ENCODE data around the gene ABHD6. TPM values are rescaled to one million over a fixed set of nuclear protein-coding genes. Genes with fewer than 3 reads are reported as not detected.

ABHD6 gene
- total and polyA plus RNA-seq, 2 experiments from 2014 or later: 24.6 to 25.1 TPM

GRCh38 chr3:58217209-58217811 lies 20.3 kb upstream of the ABHD6 start:
- H3K27ac ChIP-seq: no peak overlapping the region
- H3K4me1 ChIP-seq (ENCODE audit: insufficient read depth): peaks cover 5% of the 10 kb centered on the region
- WGBS (ENCODE audit: low lambda C conversion rate, missing lambda C conversion rate): 25% methylated on average over 15 of the region's 15 CpGs
- DNase-seq (ENCODE audit: low spot score): peak; percentile 75
- no peak overlapping the region for H3K4me3 ChIP-seq
- no peaks in the 10 kb centered on the region for H3K27me3 ChIP-seq
- no peaks in the 10 kb centered on the region for H3K9me2 ChIP-seq (replicated peaks; ENCODE audit: insufficient read depth)
- peak overlapping the region; percentile 62 for H3K4me2 ChIP-seq
- H3K9me3 ChIP-seq (ENCODE audit: low read depth): no peaks in the 10 kb centered on the region
- H4K20me1 ChIP-seq (ENCODE audit: insufficient read depth, poor library complexity, severe bottlenecking): no peaks in the 10 kb centered on the region
- no peaks in the 10 kb centered on the region for H3K36me3 ChIP-seq (replicated peaks; ENCODE audit: insufficient read depth, low read depth)
- H3K79me2 ChIP-seq: no peaks in the 10 kb centered on the region
- no peak for TF ChIP-seq EZH2 (IDR thresholded peaks at IDR 0.05; ENCODE audit: borderline replicate concordance)
- peak; percentile 60 for TF ChIP-seq CTCF (IDR thresholded peaks at IDR 0.05; ENCODE audit: poor library complexity)
- no peak overlapping the region for H2AFZ ChIP-seq

GRCh38 chr3:58218904-58219303 lies 18.7 kb upstream of the ABHD6 start:
- H2AFZ ChIP-seq: no peak overlapping the region

GRCh38 chr3:58222161-58222724 lies 15.3 kb upstream of the ABHD6 start:
- Histone ChIP-seq H3K27me3 (no peaks in the 10 kb centered on the region), H4K20me1 (ENCODE audit: insufficient read depth, poor library complexity, severe bottlenecking) (no peaks in the 10 kb centered on the region), H3K36me3 (replicated peaks; ENCODE audit: insufficient read depth, low read depth) (no peaks in the 10 kb centered on the region), H3K27ac (peak overlapping the region; percentile 73), H2AFZ (no peak overlapping the region), H3K4me2 (peak overlapping the region; percentile 44), H3K79me2 (no peaks in the 10 kb centered on the region), H3K9me3 (ENCODE audit: low read depth) (no peaks in the 10 kb centered on the region), H3K4me1 (ENCODE audit: insufficient read depth) (peaks cover 5% of the 10 kb centered on the region), H3K9me2 (replicated peaks; ENCODE audit: insufficient read depth) (no peaks in the 10 kb centered on the region), H3K4me3 (no peak overlapping the region)
- 37% methylated on average over 8 of the region's 8 CpGs for WGBS (ENCODE audit: low lambda C conversion rate, missing lambda C conversion rate)
- TF ChIP-seq EZH2phosphoT487 (IDR thresholded peaks at IDR 0.05; ENCODE audit: low read depth, severe bottlenecking, unreplicated experiment): no peak
- TF ChIP-seq CTCF (IDR thresholded peaks at IDR 0.05; ENCODE audit: poor library complexity): no peak
- no peak for TF ChIP-seq EZH2 (IDR thresholded peaks at IDR 0.05; ENCODE audit: borderline replicate concordance)
- peak; percentile 37 for DNase-seq (ENCODE audit: low spot score)

More at GRCh38 chr3:58218904-58219303, 18.7 kb upstream of the ABHD6 start:
- Histone ChIP-seq H3K4me1 (ENCODE audit: insufficient read depth) (peaks cover 5% of the 10 kb centered on the region), H3K4me2 (no peak overlapping the region), H4K20me1 (ENCODE audit: insufficient read depth, poor library complexity, severe bottlenecking) (no peaks in the 10 kb centered on the region), H3K79me2 (no peaks in the 10 kb centered on the region), H3K9me3 (ENCODE audit: low read depth) (no peaks in the 10 kb centered on the region), H3K27ac (no peak overlapping the region), H3K9me2 (replicated peaks; ENCODE audit: insufficient read depth) (no peaks in the 10 kb centered on the region), H3K36me3 (replicated peaks; ENCODE audit: insufficient read depth, low read depth) (no peaks in the 10 kb centered on the region), H3K27me3 (no peaks in the 10 kb centered on the region), H3K4me3 (no peak overlapping the region)
- DNase-seq (ENCODE audit: low spot score): no peak
- 96% methylated on average over 1 of the region's 1 CpG for WGBS (ENCODE audit: low lambda C conversion rate, missing lambda C conversion rate)
- TF ChIP-seq EZH2 (IDR thresholded peaks at IDR 0.05; ENCODE audit: borderline replicate concordance) (no peak), CTCF (IDR thresholded peaks at IDR 0.05; ENCODE audit: poor library complexity) (no peak), EZH2phosphoT487 (IDR thresholded peaks at IDR 0.05; ENCODE audit: low read depth, severe bottlenecking, unreplicated experiment) (no peak)
